OCI-LY3 (cell line): ENCODE measurements around the gene CAPN10.
"Not testable (repeated sequence)": the region's sequence is repeated elsewhere in the genome, so short reads cannot be mapped to it uniquely, and the experiment has no call there.

Experiments used
- H2AFZ ChIP-seq: fragments of 200-600, 300-600 bp; shearing (Covaris generic); 2 replicates; pipeline ENCODE4 v1.6.0; 2014; ENCODE audit warnings: antibody characterized with exemption, low read depth, low read length
- H3K27ac ChIP-seq: fragments of 200-600, 300-600 bp; sonication (generic); 2 replicates; pipeline ENCODE4 v1.5.1; 2014; ENCODE audit warnings: mild to moderate bottlenecking, low read length, moderate library complexity, mixed read lengths
- H3K27me3 ChIP-seq: fragments of 200-600, 300-600 bp; sonication (generic); 2 replicates; pipeline ENCODE4 v1.6.1; 2014; ENCODE audit warnings: low read depth, low read length, mixed read lengths
- H3K36me3 ChIP-seq: fragments of 200-600, 300-600 bp; sonication (generic); replicated peaks from 2 replicates; pipeline ENCODE3; 2014; ENCODE audit warnings: low read depth, low read length, mixed read lengths
- H3K4me1 ChIP-seq: fragments of 300-600, 200-600 bp; sonication (generic); 2 replicates; pipeline ENCODE4 v1.6.1; 2014; ENCODE audit warnings: low read length, mixed read lengths
- H3K4me2 ChIP-seq: fragments of 200-600, 300-600 bp; sonication (generic); 2 replicates; pipeline ENCODE4 v1.6.1; 2014; ENCODE audit warnings: low read length, mixed read lengths
- H3K4me3 ChIP-seq: fragments of 300-600, 200-600 bp; sonication (generic); 2 replicates; pipeline ENCODE4 v1.5.1; 2014; ENCODE audit warnings: antibody characterized with exemption, mild to moderate bottlenecking, low read length, moderate library complexity
- H3K79me2 ChIP-seq: fragments of 300-600, 200-600 bp; shearing (Covaris generic); 2 replicates; pipeline ENCODE4 v1.6.1; 2014; ENCODE audit warnings: mild to moderate bottlenecking, low read length, mixed read lengths
- H3K9ac ChIP-seq: fragments of 300-600, 200-600 bp; shearing (Covaris generic); 2 replicates; pipeline ENCODE4 v1.6.0; 2014; ENCODE audit warnings: mild to moderate bottlenecking, low read length, moderate library complexity
- H3K9me3 ChIP-seq: fragments of 200-600, 300-600 bp; shearing (Covaris generic); 2 replicates; pipeline ENCODE4 v1.6.1; 2014; ENCODE audit warnings: low read length, mixed read lengths; ENCODE audit not compliant: insufficient read depth
- H4K20me1 ChIP-seq: fragments of 200-600, 300-600 bp; sonication (generic); 2 replicates; pipeline ENCODE4 v1.6.1; 2016; ENCODE audit warnings: low read length, mixed read lengths; ENCODE audit not compliant: insufficient read depth
- EZH2phosphoT487 ChIP-seq: fragments of 200-600 bp; shearing (Covaris generic); IDR thresholded peaks from 2 replicates; pipeline ENCODE4 v1.6.1; 2018; ENCODE audit warnings: antibody characterized with exemption, mixed run types, low read depth
- TF ChIP-seq, protein P1 (sequence below): fragments of 200-600, 300-600 bp; sonication (generic); IDR thresholded peaks from 2 replicates; pipeline ENCODE4 v1.5.1; 2014; ENCODE audit warnings: antibody characterized with exemption, low read length, low read depth

The CAPN10 gene, protein sequence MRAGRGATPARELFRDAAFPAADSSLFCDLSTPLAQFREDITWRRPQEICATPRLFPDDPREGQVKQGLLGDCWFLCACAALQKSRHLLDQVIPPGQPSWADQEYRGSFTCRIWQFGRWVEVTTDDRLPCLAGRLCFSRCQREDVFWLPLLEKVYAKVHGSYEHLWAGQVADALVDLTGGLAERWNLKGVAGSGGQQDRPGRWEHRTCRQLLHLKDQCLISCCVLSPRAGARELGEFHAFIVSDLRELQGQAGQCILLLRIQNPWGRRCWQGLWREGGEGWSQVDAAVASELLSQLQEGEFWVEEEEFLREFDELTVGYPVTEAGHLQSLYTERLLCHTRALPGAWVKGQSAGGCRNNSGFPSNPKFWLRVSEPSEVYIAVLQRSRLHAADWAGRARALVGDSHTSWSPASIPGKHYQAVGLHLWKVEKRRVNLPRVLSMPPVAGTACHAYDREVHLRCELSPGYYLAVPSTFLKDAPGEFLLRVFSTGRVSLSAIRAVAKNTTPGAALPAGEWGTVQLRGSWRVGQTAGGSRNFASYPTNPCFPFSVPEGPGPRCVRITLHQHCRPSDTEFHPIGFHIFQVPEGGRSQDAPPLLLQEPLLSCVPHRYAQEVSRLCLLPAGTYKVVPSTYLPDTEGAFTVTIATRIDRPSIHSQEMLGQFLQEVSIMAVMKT

DNA sequence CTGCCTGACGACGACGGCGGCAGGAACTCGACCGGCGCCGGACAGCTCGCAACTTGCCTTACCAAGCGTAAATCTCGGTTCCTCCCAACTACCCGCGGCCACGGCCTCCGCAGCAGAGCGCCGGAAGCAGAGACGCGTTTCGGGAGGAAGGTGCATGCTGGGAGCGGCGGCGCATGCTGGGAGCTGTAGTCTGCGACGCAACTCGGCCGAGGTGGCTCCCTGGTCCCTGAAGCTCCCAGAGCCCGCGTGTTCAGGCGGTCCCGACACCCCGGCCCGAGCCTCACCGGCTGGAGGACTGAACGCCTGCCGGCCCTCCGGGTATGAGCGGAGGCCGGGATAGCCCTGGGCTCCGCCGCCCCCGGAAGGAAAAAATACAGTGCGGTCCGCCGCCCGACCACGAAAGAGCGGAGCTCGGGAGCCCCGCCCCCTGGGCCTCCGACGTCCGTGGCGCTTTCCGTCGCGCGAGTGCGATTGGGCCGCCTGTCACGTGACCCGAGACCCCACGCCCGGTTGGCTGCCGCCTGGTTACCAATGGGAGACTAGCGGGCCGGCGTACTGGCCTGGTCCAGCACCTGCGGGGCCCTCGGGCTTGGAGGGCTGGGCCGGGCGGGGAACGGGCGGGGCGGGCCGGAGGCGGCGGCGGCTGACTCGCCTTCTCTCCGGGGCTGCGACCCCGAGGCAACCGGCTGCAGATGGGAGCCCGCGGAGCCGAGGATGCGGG lies at the start of gene CAPN10:
Gene CAPN10 (plus strand): TSS at position 537 of the 721 bp plus-strand sequence. CDS start 178 bp downstream, at position 715.
- Histone ChIP-seq H3K79me2 (peaks cover 83% of the 10 kb centered on the region), H3K27ac (peak within 1 kb of the TSS; percentile 98), H2AFZ (no peak within 1 kb of the TSS), H3K4me1 (peaks cover 29% of the 10 kb centered on the region), H3K36me3 (peaks cover 22% of the 10 kb centered on the region), H3K4me3 (peak within 1 kb of the TSS; percentile 98), H3K9ac (peak within 1 kb of the TSS; percentile 100), H3K27me3 (no peaks in the 10 kb centered on the region), H4K20me1 (peaks cover 10% of the 10 kb centered on the region), H3K9me3 (no peaks in the 10 kb centered on the region), H3K4me2 (peak within 1 kb of the TSS; percentile 98)
- TF ChIP-seq EZH2phosphoT487 = no peak
- TF ChIP-seq, protein P1, sequence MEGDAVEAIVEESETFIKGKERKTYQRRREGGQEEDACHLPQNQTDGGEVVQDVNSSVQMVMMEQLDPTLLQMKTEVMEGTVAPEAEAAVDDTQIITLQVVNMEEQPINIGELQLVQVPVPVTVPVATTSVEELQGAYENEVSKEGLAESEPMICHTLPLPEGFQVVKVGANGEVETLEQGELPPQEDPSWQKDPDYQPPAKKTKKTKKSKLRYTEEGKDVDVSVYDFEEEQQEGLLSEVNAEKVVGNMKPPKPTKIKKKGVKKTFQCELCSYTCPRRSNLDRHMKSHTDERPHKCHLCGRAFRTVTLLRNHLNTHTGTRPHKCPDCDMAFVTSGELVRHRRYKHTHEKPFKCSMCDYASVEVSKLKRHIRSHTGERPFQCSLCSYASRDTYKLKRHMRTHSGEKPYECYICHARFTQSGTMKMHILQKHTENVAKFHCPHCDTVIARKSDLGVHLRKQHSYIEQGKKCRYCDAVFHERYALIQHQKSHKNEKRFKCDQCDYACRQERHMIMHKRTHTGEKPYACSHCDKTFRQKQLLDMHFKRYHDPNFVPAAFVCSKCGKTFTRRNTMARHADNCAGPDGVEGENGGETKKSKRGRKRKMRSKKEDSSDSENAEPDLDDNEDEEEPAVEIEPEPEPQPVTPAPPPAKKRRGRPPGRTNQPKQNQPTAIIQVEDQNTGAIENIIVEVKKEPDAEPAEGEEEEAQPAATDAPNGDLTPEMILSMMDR = no peak

DNA sequence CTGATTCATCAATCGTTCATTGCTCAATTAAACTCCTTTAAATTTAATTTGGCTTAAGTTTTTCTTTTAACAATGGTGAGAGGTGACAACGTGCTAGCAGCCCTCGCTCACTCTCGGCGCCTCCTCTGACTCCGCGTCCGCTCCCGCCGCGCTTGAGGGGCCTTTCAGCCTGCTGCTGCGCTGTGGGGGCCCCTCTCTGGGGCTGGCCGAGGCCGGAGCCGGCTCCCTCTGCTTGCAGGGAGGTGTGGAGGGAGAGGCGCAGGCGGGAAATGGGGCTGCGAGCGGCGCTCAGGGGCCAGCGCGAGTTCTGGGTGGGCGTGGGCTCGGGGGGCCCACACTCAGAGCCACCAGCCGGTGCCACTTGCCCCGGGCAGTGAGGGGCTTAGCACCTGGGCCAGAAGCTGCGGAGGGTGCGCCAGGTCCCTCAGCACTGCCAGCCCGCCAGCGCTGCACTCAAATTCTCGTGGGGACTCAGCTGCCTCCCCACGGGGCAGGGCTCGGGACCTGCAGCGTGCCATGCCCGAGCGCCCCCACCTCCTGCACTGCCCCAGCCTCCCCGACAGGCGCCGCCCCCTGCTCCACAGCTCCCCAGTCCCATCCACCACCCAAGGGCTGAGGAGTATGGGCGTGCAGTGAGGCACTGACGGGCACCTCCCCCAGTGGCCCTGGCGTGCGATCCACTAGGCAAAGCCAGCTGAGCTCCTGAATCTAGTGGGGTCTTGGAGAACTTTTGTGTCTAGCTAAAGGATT lies 48.3 kb upstream of the CAPN10 start:
- Histone ChIP-seq H3K27ac (no peak overlapping the region), H3K79me2 (no peaks in the 10 kb centered on the region; the same call in 1 of the 2 replicates), H3K27me3 (no peaks in the 10 kb centered on the region), H3K4me3 (no peak overlapping the region), H3K4me1 (no peaks in the 10 kb centered on the region), H3K4me2 (no peak overlapping the region), H4K20me1 (no peaks in the 10 kb centered on the region), H3K36me3 (peaks cover 25% of the 10 kb centered on the region), H3K9me3 (no peaks in the 10 kb centered on the region), H3K9ac (no peak overlapping the region), H2AFZ (no peak overlapping the region)
- TF ChIP-seq, protein P1 = no peak
- no peak for TF ChIP-seq EZH2phosphoT487

DNA sequence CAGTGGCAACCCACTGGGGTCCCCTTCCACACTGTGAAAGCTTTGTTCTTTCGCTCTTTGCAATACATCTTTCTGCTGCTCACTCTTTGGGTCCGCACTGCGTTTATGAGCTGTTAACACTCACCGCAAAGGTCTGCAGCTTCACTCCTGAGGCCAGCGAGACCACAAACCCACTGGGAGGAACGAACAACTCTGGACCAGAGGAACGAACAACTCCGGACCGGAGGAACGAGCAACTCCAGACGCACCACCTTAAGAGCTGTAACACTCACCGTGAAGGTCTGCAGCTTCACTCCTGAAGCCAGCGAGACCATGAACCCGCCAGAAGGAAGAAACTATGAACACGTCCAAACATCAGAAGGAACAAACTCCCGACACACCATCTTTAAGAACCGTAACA lies 47.4 kb upstream of the CAPN10 start:
- H3K4me2 ChIP-seq, H3K27ac ChIP-seq, H2AFZ ChIP-seq, H4K20me1 ChIP-seq, H3K4me1 ChIP-seq, H3K9me3 ChIP-seq, H3K4me3 ChIP-seq, H3K27me3 ChIP-seq, H3K79me2 ChIP-seq, H3K9ac ChIP-seq: not testable (repeated sequence)
- H3K36me3 ChIP-seq = peaks cover 21% of the 10 kb centered on the region

DNA sequence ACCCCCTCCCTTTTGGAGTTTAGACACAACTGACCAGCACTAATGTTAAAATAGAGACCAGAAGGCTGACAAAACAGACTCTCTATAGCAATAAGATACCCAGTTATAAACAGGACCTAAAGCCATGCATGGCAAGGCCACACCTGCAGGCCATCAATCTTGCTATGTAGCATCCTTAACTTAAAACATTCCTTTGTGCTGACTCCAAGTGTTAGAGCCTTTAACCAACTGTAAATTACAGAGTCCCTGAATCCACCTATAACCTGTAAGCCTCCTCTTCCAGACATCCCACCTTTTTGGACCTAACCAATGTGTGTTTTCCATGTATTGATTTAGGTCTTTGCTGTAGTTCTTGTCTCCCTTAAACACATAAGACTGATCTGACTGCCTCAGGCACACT lies 46.6 kb upstream of the CAPN10 start:
- H3K27me3 ChIP-seq = no peaks in the 10 kb centered on the region
- TF ChIP-seq, protein P1 = no peak
- TF ChIP-seq EZH2phosphoT487 = no peak
- no peak overlapping the region for H3K9ac ChIP-seq
- no peaks in the 10 kb centered on the region for H4K20me1 ChIP-seq
- no peaks in the 10 kb centered on the region for H3K79me2 ChIP-seq
- no peak overlapping the region for H3K4me3 ChIP-seq
- no peaks in the 10 kb centered on the region for H3K9me3 ChIP-seq
- peaks cover 19% of the 10 kb centered on the region for H3K36me3 ChIP-seq
- no peak overlapping the region for H2AFZ ChIP-seq
- H3K4me1 ChIP-seq = no peaks in the 10 kb centered on the region
- no peak overlapping the region for H3K27ac ChIP-seq
- H3K4me2 ChIP-seq = no peak overlapping the region
